HG02759 (cell line): Measurements from ENCODE around the gene SPDYE3.
A peak's percentile ranks its signal among the peaks of the same experiment; 100 is the strongest.
"Not testable (repeated sequence)": the region's sequence is repeated elsewhere in the genome, so short reads cannot be mapped to it uniquely, and the experiment has no call there.

Source experiments
- ATAC-seq: cut with Tn5 transposase; IDR thresholded peaks from one replicate; pipeline ENCODE4 v1.9.1; 2021; ENCODE audit warnings: mild to moderate bottlenecking, moderate library complexity; ENCODE audit not compliant: unreplicated experiment

SPDYE3 gene, protein sequence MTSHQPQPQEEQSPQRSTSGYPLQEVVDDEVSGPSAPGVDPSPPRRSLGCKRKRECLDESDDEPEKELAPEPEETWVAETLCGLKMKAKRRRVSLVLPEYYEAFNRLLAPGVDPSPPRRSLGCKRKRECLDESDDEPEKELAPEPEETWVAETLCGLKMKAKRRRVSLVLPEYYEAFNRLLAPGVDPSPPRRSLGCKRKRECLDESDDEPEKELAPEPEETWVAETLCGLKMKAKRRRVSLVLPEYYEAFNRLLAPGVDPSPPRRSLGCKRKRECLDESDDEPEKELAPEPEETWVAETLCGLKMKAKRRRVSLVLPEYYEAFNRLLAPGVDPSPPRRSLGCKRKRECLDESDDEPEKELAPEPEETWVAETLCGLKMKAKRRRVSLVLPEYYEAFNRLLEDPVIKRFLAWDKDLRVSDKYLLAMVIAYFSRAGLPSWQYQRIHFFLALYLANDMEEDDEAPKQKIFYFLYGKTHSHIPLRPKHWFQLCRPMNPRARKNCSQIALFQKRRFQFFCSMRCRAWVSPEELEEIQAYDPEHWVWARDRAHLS

DNA sequence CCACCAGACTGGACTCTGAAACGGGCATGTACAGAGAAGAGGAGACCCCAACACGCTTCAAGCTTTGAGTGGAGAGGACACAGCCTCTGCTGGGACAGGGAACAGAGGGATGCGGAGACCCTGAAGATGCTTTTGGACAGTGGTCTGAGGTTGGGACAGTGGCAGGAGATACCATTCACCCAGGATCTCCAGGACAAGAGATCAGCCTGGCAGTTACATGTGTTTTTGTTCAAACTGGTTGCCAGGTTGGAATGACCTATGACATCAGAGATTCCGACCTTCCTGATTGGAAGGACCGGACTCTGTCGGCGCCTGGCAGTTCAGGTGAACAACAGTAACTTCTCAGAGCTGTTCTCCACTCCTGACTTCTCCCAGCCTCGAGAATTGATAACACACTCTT, at the start of gene SPDYE3:
TSS of gene SPDYE3 (plus strand) at position 301 of the 400 bp plus-strand sequence. CDS start 184 bp downstream, outside the sequence.
- not testable (repeated sequence) for ATAC-seq

DNA sequence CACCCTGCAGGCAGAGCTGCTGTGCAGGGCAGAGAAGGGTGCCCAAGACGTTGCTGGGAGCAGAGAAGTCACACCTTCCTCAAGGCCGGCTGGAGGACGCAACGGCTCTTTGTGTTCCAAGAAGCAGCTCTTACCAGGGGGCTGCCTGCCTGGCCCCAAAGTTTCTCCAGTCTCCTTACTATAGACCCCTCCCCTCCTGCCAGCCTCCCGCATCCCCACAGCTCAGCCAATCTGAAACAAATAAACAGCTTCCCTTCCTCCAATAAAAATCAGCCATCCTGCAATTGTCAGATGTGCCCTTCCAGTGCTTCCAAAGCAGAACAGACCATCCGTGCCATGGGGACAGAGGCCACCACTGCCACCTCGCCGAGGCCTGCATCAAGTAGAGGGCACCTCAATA, 47.5 kb upstream of the SPDYE3 start:
- not testable (repeated sequence) for ATAC-seq

DNA sequence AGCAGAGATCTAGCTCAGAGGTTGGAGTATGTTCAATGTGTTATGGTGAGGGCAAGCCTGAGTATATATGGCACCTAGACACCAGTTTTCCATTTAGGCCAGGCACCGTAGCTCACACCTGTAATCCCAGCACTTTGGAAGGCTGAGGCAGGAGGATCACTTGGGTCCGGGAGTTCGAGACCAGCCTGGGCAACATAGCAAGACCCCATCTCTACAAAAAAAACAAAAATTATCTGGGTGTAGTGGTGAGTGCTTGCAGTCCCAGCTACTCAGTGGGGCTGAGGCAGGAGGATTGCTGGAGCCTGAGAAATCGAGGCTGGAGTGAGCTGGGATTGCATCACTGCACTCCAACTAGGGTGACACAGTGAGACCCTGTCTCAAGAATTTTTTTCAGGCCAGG, 44.6 kb upstream of the SPDYE3 start:
- ATAC-seq, result not testable (repeated sequence)

DNA sequence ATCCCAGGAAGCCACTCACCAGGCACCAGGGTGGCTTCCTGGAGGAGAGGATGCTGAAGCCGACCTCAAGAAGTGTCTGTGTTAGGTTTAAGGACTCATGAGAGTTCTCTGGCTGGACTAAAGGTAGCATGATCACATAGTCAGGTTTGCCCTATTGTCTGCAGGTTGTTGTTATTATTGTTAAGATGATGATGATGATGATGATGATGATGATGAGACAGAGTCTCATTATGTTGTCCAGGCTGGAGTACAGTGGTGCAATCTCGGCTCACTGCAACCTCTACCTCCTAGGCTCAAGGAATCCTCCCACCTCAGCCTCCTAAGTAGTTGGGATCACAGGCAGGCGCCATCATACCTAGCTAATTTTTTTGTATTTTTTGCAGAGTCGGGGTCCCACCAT, 43.3 kb upstream of the SPDYE3 start:
- not testable (repeated sequence) for ATAC-seq

DNA sequence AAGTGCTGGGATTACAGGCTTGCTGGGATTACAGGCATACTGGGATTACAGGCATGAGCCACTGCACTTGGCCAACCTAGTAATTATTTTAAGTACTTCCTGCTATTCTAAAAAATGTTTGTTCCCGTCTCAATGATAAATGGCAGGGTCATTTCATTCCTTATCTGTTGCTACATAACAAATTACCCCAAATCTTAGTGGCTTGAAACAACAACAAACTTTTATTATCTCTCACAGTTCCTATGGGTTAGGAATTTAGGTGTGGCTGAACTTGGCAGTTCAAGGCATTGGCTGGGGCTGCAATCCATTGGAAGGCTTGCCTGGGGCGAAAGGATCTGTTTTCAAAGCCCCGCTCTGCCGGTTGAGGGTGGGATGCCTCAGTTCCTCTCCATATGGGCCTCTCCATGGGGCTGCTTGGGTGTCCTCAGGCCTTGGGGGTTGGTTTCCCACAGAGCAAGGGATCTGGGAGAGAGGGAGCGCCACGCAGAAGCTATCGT, 42.8 kb upstream of the SPDYE3 start:
- ATAC-seq, result not testable (repeated sequence)

DNA sequence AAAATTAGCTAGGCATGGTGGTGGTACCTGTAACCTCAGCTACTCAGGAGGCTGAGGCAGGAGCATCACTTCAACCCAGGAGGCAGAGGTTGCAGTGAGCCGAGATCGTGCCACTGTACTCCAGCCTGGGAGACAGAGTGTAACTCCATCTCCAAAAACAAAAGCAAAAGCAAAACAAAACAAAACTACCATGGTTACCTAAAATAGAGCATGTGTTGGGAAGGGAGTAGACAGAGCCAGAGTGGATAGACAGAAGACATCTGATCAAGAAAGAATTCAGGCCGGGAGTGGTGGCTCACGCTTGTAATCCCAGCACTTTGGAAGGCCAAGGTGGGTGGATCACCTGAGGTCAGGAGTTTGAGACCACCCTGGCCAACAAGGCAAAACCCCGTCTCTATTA, 41.7 kb upstream of the SPDYE3 start:
- ATAC-seq, result not testable (repeated sequence)

DNA sequence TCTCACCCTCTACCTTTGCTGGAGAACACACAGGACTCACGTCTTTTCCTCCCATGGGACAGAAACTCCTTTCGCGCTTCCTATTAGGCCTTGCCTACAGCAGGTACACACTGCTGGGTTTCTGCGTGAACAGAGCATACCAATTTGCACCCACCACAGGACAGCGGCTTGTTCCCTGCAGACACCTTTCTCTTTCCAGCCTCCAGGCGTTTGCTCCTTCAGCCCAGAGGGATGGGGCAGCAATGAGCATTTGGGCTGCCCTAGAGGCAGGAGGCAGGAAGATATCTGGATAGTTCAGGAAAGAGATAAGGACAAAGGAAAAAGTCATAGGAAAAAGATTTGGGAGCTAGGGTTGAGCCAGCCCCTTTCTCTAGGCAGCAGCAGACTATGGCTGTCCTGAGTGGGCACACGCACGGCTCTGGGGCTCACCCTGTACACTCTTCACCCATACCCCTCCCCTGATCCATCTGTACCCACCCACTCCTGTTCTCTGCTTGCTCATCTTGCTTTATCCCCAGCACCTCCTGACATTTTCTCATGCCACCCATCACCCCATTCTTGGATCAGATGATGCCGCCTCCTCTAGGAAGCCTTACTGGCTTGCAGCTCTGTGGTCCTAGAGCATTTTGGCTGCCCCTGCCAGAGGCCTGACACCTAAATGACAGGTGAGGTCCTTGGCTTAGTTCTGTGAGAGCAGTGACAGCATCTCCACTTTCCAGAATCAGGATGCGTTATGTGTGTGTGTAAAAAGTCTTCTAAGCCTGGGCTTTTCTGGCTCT, 40.7 kb upstream of the SPDYE3 start:
- ATAC-seq, result no peak

DNA sequence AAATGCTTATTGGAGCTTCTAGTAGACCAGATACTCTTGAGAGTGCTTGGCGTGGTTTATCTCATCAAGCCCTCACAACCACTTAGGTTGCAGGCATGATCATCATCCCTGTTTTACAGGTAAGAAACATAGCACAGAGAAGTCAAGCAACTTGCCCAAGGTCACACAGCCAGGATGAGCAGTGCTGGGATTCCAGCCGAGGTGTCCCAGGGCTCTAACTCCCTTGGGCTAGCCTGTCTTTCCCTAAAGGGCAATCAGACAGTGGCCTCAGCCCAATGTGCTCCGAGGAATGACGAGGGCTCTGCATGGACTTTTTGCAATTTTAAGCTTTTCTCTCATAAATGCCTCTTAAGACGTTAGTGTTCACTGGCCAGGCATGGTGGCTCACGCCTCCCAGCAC, 39.9 kb upstream of the SPDYE3 start:
- ATAC-seq, result no peak

DNA sequence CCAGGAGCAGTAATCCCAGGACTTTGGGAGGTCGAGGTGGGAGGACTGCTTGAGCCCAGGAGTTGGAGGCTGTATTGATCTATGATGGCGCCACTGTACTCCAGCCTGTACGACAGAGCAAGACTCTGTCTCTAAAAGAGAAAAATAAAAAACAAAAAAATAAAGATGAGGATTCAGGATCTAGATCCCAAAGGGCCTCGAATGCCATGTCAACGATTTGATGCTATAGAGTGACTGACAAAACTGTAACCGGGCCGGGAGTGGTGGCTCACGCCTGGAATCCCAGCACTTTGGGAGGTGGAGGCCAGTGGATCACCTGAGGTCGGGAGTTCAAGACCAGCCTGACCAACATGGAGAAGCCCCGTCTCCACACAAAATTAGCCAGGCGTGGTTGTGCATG, 38.6 kb upstream of the SPDYE3 start:
- ATAC-seq, result not testable (repeated sequence)

DNA sequence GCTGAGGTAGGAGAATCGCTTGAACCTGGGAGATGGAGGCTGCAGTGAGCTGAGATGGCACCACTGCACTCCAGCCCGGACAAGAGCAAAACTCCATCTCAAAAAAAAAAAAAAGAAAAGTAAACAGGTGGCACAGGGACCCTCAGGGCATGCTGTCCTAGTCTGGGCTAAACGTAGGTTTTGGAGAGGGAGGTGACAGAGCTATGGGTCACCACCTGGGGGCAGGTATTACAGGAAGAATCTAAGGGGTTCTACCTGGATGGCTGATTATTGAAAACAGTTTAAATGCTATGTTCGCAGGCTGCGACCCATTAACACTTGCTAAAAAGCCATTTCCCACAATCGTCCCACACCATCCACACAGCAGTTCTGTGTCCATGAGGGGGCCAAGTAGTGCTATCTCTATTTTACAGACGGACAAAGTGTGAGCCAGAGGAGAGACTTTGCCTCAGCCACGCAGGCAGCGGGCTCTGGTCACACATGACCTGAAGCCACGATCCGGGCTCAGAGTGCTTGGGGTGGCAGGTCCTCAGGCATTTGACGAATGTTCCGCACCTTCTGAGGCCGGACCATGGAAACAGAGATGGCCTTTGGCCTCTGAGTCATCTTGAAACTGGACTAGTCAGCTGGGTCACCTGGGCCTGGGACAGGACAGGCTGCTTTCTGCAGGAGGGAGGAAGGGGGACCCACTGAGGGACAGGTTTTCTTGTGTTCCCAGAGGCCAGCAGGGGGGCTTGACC, 38.0 kb upstream of the SPDYE3 start:
- not testable (repeated sequence) for ATAC-seq

DNA sequence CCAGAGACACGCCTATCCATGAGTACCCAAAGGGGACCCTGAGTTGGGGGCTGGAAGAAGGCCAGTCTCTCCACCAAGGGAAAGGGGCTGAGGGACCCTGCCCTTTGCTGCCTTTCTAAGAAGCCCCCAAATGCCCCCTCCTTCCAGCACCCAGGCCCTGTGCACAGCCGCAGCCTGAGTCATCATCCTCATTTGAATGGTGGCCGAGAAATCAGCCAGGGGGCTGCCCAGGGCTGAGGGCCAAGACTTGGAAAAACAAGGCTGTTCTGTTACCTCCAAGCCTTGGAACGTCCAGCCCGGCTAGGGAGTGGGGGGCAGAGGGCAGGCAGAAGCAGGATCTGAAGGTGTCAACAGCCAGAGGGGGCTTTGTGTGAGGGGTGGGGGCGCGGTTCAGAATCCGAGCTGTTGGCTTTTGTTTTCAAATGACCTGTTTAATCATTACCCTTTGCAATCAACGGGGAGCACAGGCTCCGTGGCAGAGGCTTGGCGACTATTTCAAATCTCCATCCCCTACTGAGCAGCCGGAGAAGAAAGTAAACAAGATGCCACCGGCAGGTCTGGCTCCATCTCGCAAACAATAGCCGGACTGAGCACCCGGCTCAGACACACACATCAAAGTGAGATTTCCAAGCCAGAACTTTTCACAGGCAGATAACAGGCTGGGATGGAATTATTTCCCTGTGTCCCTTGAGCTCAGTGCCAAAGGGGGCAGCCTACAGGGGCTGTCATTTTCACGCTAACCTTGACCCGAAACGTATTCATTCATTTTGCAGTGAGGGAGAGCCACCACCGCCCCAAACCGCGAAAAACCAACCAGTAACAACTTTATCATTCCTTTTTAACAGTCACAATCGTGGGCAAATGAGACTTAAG, 37.2 kb upstream of the SPDYE3 start:
- ATAC-seq, result not testable (repeated sequence)

DNA sequence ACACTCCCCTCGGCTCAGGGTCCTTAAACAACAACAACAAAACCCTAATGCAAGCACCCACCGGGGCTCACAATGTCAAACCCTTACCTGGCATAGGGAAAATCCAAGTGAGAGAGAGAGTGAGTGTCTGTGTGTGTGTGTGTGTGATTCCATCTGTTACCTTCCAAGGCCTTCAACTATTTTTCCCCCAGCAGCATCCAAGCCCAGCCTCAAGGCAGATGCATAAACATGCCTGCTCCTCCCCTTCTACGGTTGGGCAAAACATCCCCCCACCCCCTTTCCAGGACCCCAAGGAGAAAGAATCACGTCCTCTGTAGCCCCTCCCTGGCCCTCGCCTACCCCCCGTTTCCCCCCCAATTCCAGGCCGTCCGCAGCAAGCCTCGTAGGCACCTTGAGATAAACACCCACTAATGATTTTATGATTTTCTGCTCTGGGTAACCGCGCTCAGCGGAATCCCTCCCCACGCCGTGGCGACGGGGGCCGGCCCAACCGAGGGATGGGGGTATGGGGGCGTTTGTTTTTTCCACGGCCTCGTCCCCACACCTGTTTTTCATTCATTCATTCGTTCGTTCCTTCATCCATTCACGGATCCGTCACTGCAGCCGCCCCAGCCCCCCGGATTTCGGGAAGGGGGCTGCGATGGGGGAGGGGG, 36.4 kb upstream of the SPDYE3 start:
- not testable (repeated sequence) for ATAC-seq

DNA sequence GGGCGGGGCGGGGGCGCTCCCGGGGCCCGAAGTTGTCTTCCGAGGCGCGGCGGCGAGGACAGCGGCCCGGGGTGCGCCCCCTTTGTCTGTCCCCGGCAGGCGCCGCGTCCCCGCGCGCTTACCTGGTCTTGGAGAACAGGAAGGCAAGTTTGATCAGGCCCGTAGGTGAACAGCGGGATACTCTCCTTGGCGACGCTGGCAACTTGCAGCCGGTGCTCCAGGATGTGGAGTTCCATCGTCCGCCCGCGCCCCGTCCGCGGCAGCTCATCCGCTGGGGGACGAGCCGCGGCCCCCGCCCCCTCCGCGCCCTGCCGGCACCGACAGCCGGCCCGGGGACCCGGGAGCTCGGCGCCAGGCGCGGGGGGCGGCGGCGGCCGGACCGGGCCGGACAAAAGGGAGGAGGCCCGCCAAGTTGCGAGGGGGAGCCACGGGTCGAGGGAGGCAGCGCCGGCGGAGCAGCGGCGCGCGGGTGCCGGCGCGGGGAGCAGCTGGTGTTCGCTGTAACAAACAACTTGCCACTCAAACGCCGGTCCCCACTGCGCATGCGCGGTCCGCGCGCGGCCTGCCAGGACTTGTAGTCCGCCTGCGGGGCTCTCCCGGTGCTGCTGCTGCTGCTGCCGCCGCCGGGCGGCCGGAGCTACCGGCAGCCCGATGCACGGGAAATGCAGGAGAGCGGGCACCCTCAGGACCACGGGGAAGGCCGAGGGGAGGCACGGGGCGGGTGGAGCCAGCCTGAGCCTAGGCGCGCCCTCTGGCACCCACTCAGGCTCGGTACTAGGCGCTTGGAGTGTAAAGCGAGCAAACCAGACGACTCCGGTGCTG, 35.6 kb upstream of the SPDYE3 start:
- ATAC-seq, result peak; percentile 95

DNA sequence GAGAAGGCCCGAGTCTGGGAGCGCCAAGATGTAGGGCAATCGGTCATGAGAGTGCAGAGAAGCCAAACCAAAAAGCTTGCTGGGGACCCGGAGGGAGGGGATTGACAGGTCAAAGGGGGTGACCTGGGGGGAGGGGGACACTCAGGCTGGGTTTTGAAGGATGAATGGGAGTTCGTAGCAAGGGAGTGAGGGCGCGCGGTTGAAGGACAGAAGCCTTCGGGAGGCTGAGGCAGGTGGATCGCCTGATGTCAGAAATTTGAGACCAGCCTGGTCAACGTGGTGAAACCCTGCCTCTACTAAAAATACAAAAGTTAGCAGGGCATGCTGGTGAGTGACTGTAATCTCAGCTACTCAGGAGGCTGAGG, 35.0 kb upstream of the SPDYE3 start:
- ATAC-seq, result not testable (repeated sequence)

DNA sequence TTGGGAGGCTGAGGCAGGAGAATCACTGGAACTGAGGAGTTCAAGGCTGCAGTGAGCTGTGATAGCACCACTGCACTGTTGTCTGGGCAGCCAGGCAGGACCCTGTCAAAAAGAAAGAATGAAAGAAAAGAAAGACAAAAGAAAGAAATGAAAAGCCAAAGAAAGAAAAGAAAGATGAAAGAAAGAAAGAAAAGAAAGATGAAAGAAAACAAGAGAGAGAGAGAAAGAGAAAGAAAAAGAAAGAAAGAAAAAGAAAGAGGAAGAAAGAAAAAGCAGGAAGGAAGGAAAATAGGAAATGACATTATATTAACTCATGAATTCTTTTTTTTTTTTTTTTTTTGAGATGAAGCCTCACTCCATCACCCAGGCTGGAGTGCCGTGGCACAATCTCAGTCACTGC, 32.4 kb upstream of the SPDYE3 start:
- ATAC-seq, result no peak

DNA sequence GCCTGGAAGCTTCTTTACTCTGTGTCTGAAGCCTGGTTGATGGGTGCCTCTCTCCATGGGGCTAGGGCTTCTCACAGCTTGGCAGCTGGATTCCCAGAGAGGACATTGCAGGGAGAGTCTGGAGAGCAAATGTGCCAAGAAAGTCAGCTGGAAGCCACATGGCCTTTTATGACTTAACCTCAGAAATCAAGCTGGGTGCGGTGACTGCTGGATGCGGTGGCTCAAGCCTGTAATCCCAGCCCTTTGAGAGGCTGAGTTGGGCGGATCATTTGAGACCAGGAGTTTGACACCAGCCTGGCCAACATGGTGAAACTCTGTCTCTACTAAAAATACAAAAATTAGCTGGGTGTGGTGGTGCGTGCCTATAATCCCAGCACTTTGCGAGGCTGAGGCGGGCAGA, 31.4 kb upstream of the SPDYE3 start:
- not testable (repeated sequence) for ATAC-seq

DNA sequence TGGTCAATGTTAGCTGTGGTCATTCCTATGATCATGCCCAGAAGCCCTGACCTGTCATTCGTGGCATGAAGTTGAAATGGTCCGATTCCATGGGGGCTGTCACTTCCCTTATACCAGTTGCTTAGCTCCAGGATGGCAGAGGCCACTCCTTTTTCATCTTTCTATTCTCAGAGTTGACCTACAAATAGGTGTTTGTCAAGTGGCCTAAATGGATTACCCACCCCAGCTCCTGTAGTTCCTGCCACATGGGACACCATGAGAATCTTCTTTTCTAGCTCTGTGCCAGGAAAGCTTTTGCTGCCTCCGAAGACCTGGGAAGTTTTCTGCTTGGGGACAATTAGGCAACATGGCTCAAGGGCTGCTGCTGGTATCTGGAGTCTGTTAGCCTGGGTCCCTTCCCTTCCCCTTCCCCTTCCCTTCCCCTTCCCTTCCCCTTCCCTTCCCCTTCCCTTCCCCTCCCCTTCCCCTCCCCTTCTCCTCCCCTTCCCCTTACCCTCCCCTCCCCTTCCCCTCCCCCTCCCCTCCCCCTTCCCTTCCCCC, 25.4 kb upstream of the SPDYE3 start:
- not testable (repeated sequence) for ATAC-seq

DNA sequence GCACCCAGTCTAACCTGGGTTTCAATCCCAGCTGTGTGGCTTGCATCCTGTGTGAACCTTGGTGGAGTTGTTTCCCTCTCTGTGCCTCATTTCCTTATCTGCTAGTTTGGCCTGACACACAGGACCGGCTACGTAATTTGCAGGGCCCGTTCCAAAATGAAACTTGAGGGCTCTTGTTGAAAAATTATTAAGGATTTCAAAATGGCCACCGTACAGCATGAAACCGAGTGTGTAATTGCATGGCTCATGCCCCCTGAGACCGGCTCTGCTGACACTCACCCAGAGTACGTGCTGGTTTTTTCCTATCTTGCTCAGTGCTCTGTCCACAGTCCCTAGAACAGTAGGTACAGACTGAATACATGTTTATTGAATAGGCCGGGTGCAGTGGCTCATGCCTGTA, 24.4 kb upstream of the SPDYE3 start:
- ATAC-seq, result not testable (repeated sequence)
